Thoracic aorta (tissue), 2 donors: ENCODE data around the gene SLU7. TPM values are rescaled to one million over a fixed set of nuclear protein-coding genes. Genes with fewer than 3 reads are reported as not detected.

Source experiments
- ATAC-seq: fragments of 150-250 bp; one replicate; pipeline ENCODE4 v1.8.0; 2017; ENCODE audit warnings: low read depth; ENCODE audit not compliant: insufficient number of reproducible peaks, low FRiP score
- DNase-seq: peaks from one replicate; pipeline ENCODE4 v3.0.0-alpha.2; 2020; ENCODE audit warnings: low spot score
- H3K27ac ChIP-seq, 2 donors: fragments of 200-600 bp; sonication (generic); 1 replicate in 1 of 2; 2 replicates in 1 of 2; pipeline ENCODE4 v1.5.1; 2016; ENCODE audit warnings: mild to moderate bottlenecking in 2 of 2, moderate library complexity in 2 of 2
- H3K27me3 ChIP-seq: fragments of 200-600 bp; sonication (generic); replicated peaks from 2 replicates; pipeline ENCODE4 v1.6.0; 2016; ENCODE audit warnings: mild to moderate bottlenecking; ENCODE audit not compliant: insufficient read depth
- H3K36me3 ChIP-seq: fragments of 200-600 bp; sonication (generic); one replicate; pipeline ENCODE4 v1.5.1; 2016
- H3K4me1 ChIP-seq, 2 donors: fragments of 200-600 bp; sonication (generic); 1 replicate in 1 of 2; 2 replicates in 1 of 2; pipeline versions ENCODE4 v1.5.1 to v1.6.0; 2016; ENCODE audit warnings: low read depth in 2 of 2, mild to moderate bottlenecking in 1 of 2; ENCODE audit not compliant: control insufficient read depth in 1 of 2
- H3K4me3 ChIP-seq: fragments of 200-600 bp; sonication (generic); 2 replicates; pipeline ENCODE4 v1.5.1; 2016; ENCODE audit warnings: mild to moderate bottlenecking
- H3K9me3 ChIP-seq: fragments of 200-600 bp; sonication (generic); 2 replicates; pipeline ENCODE4 v1.5.1; 2016
- CTCF ChIP-seq: fragments of 200-600 bp; sonication (generic); IDR thresholded peaks from one replicate; pipeline ENCODE4 v1.5.1; 2019; ENCODE audit warnings: antibody characterized with exemption
- total RNA-seq, 2 donors: library from RNA; depleted of rRNA; stranded (reverse); fragments of >200 nt; gene quantifications; one replicate each; pipeline versions ENCODE4 v1.1.0 to v1.2.3, GENCODE V29; 2016

SLU7 gene
- total RNA-seq, 2 donors from 2014 or later = 62.8 to 63.5 TPM

- Histone ChIP-seq H3K4me3 (peak overlapping the region; percentile 82), H3K9me3 (no peaks in the 10 kb centered on the region), H3K36me3 (no peaks in the 10 kb centered on the region), H3K27ac (peak overlapping the region; percentile 83 to 93), H3K27me3 (no peaks in the 10 kb centered on the region), H3K4me1 (peaks cover 27 to 35% of the 10 kb centered on the region in 2 donors)
- peak; percentile 18 for ATAC-seq
- DNase-seq = no peak
- no peak for TF ChIP-seq CTCF
These were observed 813 bp upstream of the SLU7 start for GRCh38 chr5:160419458-160420330.

- Histone ChIP-seq H3K36me3 (peaks cover 23% of the 10 kb centered on the region), H3K27me3 (no peaks in the 10 kb centered on the region), H3K4me3 (peak within 1 kb of the TSS; percentile 89), H3K4me1 (peaks cover 6 to 29% of the 10 kb centered on the region in 2 donors), H3K9me3 (no peaks in the 10 kb centered on the region), H3K27ac (peak within 1 kb of the TSS; percentile 78 to 89)
- DNase-seq (peak; percentile 56), ATAC-seq (peak; percentile 81)
- TF ChIP-seq CTCF = no peak
These were observed 19.2 kb downstream of the SLU7 start, which contains the start of gene FAM200C for GRCh38 chr5:160399402-160400353. TSS of gene FAM200C (minus strand) at chr5:160400054. CDS start at chr5:160395490, 4,564 bp downstream.

- ATAC-seq = no peak
- no peak for DNase-seq
- TF ChIP-seq CTCF = no peak
- Histone ChIP-seq H3K27ac (peak overlapping the region in 1 of 2 donors; percentile 89), H3K4me3 (peak overlapping the region; percentile 89), H3K9me3 (no peaks in the 10 kb centered on the region), H3K4me1 (peaks cover 6 to 29% of the 10 kb centered on the region in 2 donors), H3K36me3 (peaks cover 14% of the 10 kb centered on the region), H3K27me3 (no peaks in the 10 kb centered on the region)
These were observed 20.1 kb downstream of the SLU7 start for GRCh38 chr5:160398806-160399205.

- no peak for ATAC-seq
- TF ChIP-seq CTCF = no peak
These were observed 21.4 kb downstream of the SLU7 start for GRCh38 chr5:160397492-160397891.

More at GRCh38 chr5:160397492-160397891, 21.4 kb downstream of the SLU7 start:
- H3K27ac ChIP-seq = no peak overlapping the region
- H3K9me3 ChIP-seq = no peaks in the 10 kb centered on the region
- peaks cover 4% of the 10 kb centered on the region for H3K36me3 ChIP-seq
- H3K4me3 ChIP-seq = no peak overlapping the region
- no peaks in the 10 kb centered on the region for H3K27me3 ChIP-seq
- no peak for DNase-seq
- H3K4me1 ChIP-seq = peaks cover 6 to 29% of the 10 kb centered on the region in 2 donors
